ENCODE results near the gene HAUS8.

HAUS8 gene

GRCh38 chr19:17075864-17076542 lies 751 bp upstream of the HAUS8 start:
- peak; percentile 25 for DNase-seq

- DNase-seq, result no peak
These were observed 618 bp downstream of the HAUS8 start for GRCh38 chr19:17074634-17075034.

DNA sequence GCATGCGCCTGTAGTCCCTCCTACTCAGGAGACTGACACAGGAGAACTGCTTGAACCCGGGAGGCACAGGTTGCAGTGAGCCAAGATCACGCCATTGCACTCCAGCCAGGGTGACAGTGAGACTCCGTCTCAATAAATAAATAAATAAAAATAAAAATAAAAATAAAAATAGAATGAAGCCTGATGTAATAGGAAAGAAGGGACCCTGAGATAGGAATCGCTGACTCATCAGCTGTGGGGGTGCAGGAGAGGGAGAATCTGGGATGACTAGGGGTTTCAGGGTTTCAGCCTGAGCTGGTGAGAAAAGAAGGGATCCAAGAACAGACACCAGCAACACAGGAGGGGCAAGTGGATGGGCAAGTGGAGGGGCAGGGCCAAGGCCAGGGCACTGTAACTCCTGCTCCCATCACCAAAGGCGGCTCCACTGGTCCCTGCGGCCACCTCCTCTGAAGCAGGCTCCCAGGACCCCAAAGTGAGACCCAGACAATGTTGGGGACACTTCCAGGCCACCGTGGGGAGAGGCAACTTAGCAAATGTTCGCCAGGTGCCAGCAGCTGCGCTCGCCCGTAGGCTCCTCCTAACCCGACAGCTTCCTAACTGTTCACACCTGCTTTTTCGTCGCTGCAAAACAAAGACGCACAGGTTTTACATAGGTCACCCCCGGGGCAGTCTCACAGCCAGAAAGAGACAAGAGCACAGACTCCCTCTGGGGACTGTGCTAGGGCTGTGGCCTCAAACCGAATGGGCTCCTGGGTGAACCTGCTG lies 1.2 kb downstream of the HAUS8 start:
- DNase-seq, result no peak

DNA sequence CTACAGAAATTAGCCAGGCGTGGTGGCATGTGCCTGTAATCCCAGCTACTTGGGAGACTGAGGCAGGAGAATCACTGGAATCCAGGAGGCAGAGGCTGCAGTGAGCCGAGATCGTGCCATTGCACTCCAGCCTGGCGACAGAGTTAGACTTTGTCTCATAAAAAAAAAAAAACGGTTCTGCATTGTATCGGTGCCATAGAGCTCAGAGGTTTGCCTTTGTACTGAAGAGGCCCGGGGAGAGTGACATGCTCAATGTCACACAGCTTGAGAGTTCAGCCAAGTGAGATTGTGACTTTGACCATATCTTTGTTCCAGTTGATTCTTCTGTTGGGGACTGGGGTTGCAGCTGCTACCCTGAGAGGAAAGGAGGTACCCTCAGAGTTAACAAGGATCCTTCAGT lies 4.3 kb downstream of the HAUS8 start:
- no peak for DNase-seq

GRCh38 chr19:17070421-17070820 lies 4.8 kb downstream of the HAUS8 start:
- no peak for DNase-seq

GRCh38 chr19:17069193-17069592 lies 6.1 kb downstream of the HAUS8 start:
- no peak for DNase-seq

GRCh38 chr19:17063428-17063827 lies 11.8 kb downstream of the HAUS8 start:
- no peak for DNase-seq

DNA sequence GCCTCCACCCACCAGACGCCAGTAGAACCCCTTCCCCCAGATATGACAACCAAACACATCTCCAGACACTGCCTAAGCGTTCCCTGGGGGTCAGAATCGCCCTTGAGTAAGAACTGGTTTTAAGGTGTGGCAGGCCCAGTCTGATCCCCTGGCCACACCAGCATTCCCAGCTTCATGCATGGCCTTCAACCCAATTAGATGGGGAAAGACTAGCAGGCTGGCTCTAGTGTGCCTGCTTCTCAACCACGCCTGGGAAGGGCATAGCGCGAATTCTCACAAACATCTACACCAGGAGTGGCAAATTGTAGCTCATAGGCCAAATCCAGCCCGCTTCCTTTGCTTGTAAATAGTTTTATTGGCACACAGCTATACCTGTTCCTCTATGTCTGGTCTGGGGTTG lies 13.6 kb downstream of the HAUS8 start:
- DNase-seq, result no peak

DNA sequence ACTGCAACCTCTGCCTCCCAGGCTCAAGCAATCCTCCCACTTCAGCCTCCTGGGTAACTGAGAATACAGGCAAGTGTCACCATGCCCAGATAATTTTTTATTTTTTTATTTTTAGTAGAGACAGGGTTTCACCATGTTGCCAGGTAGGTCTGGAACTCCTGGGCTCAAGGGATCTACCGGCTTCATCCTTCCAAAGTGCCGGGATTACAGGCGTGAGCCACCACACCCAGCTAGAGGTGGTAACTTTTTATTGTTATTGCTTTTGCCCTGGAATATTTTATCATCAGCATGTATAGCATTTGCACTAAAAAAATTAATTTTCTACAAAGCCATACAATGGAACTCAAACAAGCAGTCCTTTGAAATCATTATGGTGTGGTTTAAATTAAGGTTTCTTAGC lies 14.0 kb downstream of the HAUS8 start:
- no peak for DNase-seq

- no peak for DNase-seq
These were observed 14.4 kb downstream of the HAUS8 start for GRCh38 chr19:17060802-17061201.

DNA sequence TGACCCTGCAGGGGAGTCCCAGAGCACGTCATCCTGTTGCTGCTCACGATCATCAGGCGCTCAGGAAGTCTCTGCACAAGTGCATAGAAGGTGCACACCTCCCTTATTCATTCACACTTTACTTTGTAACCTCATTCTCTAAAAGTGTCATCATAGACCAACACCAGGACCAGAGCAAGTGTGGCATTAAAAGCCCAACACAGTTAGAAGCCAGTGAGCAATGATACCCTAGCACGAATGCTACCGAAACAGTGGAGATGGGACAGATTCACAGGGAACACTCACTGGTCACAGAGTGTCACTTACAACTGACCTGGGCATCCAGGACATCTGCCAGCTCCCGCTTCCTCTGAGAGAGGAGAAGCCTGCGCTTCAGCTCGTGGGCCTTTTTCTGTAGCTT lies 17.0 kb downstream of the HAUS8 start:
- DNase-seq, result peak; percentile 24

DNA sequence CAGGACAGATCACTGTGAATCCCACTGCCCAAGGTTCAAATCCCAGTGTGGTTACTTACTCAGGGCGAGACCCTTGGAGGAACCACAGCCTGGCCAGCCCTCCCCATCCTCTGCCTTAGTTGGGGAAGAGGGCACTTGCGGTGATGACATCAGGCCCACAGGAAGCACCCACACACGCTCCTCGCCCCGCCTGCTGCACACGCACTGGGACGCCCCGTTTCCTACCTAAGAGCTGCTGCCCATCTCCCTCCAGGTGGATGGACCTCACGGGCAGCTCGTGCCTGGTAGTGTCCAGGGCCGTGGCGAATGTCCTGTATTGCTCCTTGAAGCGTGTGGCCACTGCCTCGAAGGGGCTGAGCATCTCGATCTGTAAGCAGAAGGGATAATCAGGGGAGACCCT lies 19.6 kb downstream of the HAUS8 start:
- DNase-seq, result no peak

GRCh38 chr19:17054746-17055145 lies 20.5 kb downstream of the HAUS8 start:
- no peak for DNase-seq

- DNase-seq, result peak; percentile 50
These were observed 22.8 kb downstream of the HAUS8 start for GRCh38 chr19:17052439-17052838.

DNA sequence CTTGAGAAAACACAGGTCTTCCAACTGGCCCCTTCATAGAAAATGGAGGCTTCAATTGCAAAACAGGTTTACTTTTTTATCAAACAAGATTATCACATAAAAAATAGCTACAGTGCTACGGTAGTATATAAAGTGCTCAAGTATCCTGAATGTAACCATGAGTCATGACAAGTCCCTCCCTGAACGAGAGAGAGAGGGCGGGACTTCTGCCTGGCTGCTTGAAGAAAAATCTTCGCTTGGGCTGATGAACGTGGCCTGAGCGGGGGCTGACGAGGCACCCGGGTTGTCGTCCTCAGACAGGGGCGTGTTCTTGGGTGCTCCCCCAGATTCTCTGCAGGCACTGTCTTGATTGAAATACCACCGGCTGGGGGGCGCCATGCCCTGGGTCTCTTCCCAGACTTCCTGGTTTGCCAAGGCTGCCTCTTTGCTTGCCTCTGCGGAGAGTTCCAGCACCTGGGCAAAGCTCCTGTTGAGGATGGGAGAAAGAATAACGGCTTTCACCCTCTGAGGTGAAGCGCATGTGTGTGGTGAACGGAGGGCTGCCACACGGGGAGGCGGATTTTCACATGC lies 25.5 kb downstream of the HAUS8 start:
- DNase-seq, result peak; percentile 49

DNA sequence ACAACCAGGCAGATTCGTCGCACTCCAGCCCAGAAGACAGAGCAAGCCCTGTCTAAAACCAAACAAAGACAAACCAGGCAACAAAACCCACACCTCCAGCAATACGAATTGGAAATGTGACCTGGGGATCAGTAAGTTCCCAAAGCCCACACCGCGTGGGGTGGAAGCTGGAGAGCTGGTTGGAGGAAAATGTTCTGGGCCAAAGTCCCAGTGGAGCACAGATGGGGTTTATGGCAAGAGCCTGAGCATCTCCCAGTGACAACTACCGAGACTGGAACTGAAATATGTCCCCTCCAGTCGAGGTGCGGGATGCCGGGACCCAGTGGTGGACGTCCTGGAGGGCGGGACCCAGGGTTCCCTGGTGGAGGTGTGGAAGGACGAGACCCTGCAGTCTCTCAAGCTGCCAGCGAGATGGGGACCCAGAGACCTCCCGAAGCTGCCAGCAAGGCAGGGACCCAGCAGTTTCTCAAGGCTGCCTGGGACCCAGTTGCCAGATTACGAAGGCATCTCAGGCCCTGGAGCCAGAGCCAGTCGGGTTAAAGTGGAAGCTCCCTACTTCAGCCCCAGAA lies 26.3 kb downstream of the HAUS8 start:
- no peak for DNase-seq

DNA sequence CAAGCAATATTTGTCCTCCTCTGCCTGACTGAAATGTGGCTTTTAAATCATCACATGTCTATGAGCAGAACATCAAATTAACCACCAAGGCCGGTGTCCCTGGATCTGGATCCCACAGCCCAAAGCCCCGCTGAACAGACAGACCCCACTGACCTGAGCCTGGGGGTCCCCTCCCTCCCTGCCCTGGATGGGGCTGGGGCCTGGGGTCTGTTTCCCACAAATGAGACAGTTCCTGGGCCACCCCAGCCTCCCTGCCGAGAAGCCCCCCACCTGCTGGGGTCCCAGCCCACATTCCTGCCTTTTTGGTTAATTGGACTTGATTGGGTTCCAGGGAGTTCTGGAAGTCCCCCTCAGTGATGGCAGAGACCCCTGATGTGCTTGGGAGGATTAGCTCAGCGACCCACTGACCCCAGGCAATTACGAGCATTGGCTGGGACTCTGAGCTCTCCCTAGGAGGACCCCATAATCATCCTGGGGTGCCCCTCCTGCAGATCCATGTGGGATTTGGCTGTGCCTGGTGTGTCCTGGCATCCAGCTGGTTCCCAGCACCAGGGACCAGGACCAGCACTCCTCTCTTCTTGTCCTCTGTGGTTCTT lies 29.2 kb downstream of the HAUS8 start:
- DNase-seq, result no peak

DNA sequence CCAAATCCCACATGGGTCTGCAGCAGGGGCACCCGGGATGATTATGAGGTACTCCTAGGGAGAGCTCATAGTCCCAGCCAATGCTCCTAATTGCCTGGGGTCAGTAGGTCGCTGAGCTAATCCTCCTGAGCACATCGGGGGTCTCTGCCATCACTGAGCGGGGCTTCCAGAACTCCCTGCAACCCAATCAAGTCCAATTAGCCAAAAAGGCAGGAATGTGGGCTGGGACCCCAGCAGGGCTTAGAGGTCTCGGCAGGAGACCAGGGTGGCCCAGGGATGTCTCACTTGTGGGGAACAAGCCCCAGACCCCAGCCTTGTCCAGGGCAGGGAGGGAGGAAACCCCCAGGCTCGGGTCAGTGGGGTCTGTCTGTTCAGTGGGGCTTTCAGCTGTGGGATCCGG lies 31.5 kb downstream of the HAUS8 start:
- DNase-seq, result no peak

- no peak for DNase-seq
These were observed 33.3 kb downstream of the HAUS8 start for GRCh38 chr19:17041976-17042375.

DNA sequence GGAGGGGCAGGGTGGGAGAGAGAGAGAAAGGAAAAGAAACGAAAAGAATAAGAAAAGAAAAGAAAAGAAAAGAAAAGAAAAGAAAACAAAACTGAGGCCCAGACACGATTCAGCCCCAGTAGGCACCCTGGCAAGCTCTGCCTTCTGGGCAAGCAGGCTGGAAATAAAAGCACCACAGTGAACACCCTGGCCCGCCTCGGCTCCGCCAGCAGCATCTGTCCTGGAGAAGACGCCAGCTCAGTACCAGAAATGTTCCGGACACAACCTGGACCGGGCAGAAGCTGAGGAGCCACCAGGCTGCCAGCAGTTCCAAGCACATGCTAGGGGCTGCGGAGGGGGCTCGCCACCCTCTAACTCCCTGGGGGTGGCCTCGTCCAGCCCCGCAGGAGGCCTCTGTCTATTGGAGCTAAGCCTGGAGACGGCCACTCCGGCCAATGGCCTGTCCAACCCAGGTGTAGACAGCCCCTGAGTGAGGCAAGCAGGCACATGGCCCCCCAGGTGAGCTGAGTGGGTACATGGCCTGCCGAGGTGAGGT lies 37.2 kb downstream of the HAUS8 start:
- DNase-seq, result no peak

DNA sequence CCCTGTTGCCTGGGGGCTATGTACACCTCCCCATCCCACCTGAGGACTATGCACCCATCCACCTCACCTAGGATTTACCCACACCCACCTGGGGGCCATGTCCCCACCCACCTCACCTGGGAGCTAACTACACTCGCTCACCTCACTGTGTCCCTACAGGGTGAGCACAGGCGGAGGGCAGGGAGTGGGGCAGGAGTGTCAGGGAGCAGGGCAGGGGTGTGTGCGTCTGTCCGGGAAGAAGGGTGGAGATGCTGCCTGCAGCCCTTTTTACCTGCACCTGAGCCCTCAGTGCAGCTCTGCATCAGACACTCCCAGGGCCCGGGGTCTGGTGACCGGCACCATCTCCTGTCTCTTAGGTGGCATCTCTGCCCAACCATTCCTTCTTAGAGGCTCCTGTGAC lies 38.1 kb downstream of the HAUS8 start:
- no peak for DNase-seq

GRCh38 chr19:17036640-17037039 lies 38.6 kb downstream of the HAUS8 start:
- no peak for DNase-seq

GRCh38 chr19:17035842-17036424 lies 39.3 kb downstream of the HAUS8 start:
- DNase-seq, result peak; percentile 20
